Hippocampal formation (tissue), 2 donors: ENCODE results near the gene THOC6.
"Not testable (repeated sequence)": the region's sequence is repeated elsewhere in the genome, so short reads cannot be mapped to it uniquely, and the experiment has no call there.

ENCODE experiments used
- DNase-seq, 2 donors: peaks; one replicate each; lab custom pipeline; 2025; lab: John Stamatoyannopoulos, UW

THOC6 gene

DNA sequence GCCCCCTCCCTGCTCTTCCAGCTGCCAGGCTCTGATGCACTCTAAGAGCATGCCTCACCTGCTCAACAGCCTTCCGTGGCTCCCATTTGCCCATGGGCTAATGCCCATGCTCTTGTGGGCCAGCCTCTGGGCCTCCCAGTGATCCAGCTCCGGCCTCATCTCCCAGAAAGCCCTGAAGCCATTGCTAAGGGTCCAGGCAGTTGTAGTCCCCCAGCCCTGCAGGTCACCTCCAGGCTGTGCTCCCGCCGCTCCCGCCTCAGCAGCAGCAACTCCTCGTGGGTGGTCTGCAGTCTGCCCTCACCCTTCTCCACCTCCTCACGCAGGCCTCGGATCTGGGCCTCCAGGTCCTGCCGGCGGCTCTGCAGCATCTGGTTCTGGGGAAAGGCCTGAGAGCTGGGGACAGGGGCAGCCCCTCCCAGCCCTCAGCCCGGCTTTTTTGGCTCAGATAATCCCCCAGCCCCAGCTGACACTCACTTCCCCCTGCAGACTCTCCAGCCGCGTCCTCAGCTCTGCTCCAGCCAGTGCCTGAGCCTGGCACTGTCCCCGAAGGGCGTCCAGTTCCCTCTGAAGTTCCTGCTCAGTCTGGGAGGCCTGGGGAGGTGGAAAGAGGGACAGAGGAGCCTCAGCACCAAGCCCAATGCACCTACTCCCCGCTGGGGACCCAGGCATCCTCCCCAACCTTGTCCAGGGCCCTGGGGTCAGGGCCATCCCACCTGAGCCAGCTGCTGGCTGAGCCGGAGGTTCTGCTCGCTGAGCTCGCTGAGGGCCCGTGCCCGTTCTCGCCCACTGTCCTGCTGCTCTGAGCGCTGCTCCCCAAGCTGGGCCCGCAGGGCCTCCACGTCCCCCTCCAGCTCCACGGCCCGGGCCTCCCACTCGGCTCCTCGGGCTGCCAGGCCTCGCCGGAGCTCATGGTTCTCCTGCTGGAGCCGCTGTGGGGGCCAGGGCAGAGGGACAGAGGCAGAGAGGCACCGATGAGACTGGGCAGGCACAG, 6.7 kb downstream of the THOC6 start:
- no peak for DNase-seq

DNA sequence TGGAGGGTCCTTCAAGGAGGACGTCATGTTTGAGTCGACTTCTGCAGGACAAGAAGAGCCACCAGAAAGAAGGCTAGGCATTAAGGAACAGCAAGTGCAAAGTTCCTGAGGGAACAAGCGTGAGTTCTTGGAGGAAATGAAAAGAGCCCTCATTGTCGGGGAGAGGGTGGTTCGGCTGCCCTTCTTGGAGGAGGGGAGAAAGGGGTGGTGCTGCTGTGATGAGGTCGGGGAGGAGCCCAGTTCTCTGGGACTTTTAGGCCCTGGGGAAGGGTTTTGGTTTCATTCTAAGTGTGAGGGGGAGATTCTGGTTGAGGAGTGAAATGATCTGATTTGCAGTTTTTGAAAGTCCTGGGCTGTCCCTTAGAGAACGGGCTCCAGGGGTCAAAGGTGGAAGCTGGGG, 8.8 kb downstream of the THOC6 start:
- no peak for DNase-seq

DNA sequence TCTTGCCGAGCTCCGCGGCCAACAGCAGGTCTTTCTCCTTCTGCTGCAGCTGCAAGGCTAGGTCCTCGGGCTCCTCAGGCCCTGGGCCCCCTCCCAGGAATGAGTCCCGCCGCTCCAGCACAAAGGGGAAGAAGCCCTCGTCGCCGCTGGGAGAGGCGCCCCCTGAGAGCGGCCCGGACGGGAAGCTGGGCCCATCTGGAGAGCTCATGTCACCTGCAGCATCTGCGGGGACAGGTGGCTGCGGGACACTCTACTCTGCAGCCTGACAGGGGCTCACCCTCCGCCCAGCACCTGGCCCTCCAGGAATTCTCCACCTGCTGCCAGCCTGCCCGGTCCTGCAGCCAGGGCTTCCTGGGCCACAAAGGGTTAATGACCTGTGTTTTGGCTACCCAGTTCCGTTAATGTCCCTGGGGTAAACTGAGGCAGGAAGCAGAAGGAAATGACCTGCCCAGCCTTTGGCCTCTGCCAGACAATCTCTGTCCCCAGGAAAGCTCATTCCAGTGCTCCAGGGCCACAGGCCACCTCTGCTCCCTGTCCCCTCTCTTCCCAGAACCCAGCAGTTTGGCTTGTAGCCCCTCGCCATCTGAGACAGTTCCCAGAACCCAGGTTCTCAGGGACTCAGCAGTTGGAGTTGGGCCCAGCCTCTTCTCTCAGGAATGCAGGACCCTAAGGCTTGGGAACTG, 11.6 kb downstream of the THOC6 start:
- no peak for DNase-seq

DNA sequence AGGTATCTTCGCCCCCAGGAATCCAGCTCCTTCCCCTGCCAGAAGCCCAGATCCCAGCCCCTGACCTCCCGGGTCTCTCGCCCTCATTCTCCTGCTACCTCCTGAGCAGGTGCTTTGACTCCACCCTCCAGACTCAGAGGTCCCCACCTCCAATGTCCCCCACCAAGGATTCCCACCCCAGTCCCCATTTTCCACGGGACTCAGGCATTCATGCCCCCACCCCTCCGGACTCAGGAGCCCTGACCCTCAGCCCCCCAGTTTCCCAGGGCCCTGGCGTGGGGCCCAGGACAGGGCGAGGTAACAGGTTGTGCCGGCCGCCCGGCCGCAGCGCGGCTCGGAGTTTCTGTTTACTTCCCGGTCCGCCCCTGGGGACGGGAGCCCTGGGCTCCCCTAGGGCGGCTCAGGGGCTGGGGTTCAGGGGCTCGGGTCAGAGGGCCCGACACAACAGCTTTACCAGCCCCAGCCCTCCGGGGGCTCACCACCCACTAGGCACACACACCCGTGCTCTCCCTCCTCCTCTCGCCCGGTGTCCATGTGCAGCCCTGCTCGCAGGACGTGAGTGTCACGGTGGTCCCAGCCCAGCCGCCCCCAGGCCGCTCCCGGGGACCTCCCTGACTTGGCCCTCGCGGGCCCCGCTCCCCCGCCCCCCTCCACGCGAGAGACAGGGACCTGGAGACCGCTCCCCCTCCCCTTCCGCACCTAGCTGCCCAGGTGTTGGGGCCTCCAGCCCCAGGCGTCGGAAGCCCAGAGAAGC, 12.3 kb downstream of the THOC6 start:
- no peak for DNase-seq

DNA sequence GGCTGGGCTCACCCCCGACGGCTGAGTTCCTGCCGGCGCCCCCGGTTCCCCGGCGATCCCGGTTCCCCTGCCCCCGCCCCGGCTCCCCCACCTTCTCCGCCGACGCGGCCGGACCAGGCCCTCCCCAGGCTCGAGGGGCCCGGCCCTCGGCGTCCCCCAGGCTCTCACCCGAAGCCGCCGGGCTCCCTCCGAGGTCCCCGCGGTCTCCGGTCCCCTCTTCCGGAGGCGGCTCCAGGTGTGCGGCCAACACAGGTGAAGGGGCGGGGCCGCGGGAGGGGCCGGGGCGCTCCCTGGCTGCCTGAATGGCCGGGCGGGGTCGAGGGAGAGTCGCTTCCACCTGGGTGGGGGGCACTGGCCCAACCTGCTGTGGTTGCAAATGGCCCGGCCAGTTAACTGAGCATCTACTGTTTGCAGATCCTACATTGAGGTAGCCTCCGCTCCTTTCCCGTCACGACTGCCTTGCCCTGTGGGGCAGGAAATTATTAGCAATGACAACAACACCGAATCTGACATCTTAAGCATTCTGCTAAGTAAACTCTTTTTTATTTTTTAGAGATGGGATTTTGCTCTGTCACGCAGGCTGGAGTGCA, 13.0 kb downstream of the THOC6 start, which contains the start of gene BICDL2:
BICDL2 (minus strand) TSS at position 219 of the 590 bp plus-strand sequence. CDS start 1,448 bp downstream, outside the sequence.
- DNase-seq, result no peak

DNA sequence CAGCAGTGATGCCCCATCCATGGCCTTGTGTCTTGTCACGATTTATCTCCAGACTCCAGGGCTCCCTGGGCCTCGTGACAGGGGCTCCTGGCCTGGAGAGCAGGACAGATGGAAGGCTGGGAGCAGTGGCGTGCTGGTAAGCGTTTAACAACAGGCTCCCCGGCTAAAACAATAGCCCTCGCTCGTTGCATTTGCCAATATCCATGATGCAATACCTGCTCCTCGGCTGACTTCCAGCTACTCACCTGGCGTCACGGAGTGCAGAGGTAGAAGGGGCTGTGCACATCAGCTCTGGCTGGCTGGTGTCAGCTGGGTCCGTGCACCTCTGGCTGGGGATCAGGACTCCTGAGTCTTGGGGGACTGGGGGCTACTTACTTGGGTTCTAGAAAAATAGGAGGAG, 14.4 kb downstream of the THOC6 start:
- DNase-seq, result no peak

DNA sequence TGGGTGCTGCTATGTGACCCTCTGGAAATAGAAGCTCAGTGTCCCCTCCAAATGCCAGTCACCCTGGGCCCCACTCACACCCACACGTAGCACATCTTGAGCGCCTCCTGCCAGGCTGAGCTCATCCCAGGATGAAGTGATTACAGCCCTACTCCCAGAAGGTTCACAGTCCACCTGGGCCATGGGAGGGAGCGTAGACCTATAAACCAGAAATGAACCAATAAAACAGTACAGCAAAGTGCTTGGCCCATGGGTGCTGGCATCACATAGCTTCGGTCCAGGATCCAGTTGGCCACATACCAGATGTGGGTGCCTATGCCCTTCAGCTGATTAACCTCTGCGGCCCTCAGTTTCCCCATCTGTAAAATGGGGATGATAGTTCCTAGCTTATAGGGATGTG, 15.1 kb downstream of the THOC6 start:
- no peak for DNase-seq

DNA sequence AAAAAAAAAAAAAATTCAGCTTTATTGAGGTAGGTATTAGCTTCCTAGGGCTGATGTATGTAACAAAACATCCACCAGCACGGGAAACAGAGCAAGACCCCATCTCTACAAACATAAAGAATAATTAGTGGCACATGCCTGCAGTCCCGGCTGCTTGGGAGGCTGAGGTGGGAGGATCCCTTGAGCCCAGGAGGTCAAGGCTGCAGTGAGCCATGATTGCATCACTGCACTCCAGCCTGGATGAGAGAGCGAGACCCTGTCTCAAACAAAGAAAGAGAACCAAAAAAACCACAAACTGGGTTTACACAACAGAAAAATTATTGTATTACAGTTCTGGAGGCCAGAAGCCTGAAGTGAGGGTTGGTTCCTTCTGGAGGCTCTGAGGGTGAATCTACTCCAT, 18.5 kb downstream of the THOC6 start:
- no peak for DNase-seq

DNA sequence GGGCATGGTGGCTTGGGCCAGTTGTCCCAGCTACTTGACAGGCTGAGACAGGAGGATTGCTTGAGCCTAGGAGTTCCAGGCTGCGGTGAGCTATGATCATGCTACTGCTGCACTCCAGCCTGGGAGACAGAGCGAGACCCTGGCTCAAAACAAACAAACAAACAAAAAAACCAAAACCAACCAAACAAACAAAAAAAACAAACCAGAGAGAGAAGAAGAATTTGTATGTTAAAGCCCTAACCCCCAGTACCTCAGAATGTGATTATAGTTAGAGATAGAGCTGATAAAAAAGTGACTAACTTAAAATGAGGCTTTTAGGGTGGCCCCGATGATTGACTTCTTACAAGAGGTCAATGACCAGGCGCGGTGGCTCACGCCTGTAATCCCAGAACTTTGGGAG, 20.9 kb downstream of the THOC6 start:
- DNase-seq, result no peak

DNA sequence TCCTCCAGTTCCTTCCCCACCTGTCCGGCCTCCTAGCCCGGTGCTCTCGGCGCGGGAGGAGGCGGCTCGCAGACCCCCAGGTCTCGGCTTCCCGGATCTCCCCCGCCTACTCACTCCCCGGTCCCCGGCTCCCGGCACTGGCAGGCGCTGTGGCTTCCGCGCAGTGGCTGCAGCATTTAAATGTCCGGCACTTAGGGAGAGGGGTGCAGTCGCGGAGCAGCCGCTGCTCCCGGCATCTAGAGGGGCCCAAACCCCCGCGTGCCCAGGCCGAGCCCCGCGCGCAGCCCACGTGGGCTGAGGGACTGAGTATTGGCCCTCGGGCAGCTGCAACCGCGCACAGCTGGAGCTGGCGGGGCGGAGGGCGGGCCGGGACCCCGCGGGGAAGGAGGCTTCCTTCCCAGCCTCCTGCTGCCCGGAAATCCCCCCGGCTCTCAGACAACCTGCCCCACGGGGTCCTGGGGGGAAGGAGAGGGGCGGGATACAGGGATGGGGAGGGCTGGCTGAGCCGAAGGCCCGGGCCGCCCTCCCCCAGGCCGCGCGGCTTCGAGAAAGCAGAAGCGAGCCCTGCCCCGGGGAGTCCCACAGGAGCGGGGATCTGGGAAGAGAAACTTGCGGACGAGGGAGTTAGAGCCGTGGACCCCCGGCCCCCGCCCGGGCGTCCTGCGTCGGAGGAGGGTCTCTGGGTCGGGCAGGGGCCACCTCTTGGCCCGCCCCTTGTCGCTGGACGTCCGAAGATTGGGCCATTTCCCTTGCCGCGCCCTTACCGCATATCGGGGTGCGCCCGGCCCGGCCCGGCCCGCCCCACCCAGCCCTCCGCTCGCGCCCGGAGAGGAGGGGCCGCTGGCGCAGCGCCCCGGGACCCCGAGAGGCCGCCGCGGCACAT, 22.2 kb downstream of the THOC6 start, which contains the start of gene MMP25:
MMP25 (plus strand) TSS at position 804 of the 883 bp plus-strand sequence. CDS start 357 bp downstream, outside the sequence.
- DNase-seq, result no peak

DNA sequence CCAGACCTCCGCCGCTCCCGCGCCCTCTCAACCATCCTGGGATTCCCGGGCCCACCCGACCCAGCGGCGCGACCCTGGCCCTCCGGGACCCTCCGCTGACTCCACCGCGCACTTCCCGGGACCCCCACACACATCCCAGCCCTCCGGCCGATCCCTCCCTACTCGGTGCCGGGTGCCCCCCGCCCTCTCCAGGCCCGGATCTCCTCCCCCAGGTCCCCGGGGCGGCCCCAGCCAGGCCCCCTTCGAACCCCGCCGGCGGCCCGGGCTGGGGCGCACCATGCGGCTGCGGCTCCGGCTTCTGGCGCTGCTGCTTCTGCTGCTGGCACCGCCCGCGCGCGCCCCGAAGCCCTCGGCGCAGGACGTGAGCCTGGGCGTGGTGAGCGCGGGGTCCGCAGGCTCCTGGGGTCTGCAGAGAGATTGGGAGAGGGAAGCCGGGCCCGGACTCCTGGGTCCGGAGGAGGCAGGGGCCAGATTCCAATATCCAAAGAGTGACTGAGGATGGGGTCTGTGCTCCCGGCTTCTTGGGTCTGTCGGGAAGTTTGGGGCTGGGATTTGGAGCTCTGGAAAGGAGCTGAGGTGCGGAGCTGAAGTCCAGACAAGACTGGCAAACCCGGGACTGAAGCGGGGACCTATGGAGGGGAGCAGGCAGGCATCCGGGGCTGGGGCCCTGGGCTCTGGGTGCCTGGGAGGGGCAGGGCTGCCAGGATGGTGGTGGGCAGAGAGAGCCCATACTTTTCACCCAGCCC, 23.0 kb downstream of the THOC6 start:
- no peak for DNase-seq

DNA sequence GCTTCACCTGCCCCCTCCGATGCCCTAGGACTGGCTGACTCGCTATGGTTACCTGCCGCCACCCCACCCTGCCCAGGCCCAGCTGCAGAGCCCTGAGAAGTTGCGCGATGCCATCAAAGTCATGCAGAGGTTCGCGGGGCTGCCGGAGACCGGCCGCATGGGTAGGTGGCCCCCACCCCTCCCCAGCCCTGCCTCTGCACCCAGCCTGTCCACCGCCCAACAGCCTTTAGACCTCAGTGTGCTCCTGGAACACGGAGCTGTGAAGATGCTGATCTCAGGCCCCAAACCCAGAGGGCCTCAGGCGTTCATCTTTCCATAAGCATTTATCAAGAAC, 23.5 kb downstream of the THOC6 start:
- no peak for DNase-seq

DNA sequence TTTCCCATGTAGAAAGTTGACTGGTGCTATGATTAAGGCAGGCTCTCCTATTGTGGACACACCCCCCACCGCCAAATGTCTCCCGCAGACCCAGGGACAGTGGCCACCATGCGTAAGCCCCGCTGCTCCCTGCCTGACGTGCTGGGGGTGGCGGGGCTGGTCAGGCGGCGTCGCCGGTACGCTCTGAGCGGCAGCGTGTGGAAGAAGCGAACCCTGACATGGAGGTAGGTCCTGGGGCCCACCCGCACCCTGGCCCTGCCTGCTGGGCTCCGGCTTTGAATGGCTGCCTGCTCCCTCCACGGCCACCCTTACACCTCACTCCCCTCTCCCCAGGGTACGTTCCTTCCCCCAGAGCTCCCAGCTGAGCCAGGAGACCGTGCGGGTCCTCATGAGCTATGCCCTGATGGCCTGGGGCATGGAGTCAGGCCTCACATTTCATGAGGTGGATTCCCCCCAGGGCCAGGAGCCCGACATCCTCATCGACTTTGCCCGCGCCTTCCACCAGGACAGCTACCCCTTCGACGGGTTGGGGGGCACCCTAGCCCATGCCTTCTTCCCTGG, 26.2 kb downstream of the THOC6 start:
- DNase-seq, result no peak

DNA sequence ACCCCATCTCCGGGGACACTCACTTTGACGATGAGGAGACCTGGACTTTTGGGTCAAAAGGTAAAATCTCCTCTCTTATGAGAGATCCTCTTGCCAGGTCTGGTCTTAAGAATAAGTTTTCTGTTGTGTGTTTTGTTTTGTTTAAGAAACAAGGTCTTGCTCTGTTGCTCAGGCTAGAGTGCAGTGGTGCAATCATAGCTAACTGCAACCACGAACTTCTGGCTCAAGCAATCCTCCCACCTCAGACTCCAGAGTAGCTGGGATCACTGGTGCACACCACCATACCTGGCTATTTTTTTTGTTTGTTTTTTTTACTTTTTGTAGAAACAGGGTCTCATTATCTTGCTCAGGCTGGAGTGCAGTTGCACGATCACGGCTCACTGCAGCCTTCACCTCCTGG, 26.7 kb downstream of the THOC6 start:
- no peak for DNase-seq

DNA sequence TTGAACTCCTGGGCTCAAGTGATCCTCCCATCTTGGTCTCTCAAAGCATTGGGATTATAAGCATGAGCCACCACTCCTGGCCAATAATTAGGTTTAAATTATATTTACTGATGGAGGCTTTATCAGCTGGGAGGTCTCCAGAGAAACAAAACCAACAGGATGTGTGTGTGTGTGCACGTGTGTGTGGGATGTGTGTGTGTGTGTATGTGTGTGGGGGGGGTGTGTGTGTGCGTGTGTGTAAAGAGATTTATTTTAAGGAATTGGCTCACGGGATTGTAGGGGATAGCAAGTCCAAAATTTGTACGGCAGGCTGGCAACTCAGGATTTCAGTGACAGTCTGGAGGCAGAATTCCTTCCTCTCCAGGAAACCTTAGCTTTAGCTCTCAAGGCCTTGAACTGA, 27.2 kb downstream of the THOC6 start:
- DNase-seq, result no peak

DNA sequence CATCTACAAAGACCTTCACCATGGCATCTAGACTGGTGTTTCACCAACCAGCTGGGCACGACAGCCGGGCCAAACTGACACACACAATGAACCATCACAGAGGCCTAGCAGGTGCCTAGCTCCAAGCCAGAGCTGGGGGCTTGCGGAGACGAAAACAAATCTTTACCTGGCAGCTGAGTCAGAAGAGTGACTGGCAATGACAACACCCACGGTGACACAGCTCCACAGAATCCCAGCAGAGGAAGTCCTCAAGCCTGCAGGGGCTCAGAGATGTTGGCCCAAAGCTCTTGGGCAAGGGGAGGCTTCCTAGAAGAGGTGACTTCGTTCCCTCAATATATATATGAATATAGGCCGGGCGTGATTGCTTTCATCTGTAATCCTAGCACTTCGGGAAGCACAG, 27.7 kb downstream of the THOC6 start:
- no peak for DNase-seq

DNA sequence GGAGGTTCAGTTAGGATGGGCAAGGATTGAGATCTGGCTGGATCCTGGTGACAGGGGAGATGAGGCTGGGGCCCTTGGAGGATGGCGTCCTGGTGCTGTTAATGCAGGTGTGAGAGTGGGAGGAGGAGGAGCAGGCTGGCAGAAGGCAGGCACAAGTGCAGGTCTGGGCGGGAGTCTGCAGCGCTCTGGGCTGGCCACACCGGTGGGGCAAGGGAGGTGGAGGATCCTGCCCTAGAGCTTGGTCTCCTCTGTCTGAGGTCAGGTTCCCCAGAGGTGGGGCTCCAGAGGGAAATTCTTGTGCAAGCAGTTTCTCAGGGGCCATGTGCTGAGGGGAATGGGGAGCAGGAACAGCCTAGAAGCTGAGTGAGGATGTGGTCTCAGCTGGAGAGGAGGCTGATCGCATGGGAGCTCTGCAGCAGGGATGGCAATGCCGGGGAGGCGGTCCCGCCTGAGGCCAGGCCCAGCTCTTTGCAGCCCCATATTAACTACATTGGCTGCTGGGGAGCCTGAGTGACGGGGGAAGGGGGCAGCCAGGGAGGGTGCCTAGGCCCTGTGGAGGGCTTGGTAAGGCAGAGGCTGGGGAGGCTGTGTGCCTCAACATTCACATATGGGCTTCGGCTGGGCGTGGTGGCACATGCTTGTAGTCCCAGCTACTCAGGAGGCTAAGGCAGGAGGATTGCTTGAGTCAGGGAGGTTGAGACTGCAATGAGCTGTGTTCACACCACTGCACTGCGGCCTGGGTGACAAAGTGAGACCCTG, 28.9 kb downstream of the THOC6 start:
- DNase-seq, result not testable (repeated sequence)

DNA sequence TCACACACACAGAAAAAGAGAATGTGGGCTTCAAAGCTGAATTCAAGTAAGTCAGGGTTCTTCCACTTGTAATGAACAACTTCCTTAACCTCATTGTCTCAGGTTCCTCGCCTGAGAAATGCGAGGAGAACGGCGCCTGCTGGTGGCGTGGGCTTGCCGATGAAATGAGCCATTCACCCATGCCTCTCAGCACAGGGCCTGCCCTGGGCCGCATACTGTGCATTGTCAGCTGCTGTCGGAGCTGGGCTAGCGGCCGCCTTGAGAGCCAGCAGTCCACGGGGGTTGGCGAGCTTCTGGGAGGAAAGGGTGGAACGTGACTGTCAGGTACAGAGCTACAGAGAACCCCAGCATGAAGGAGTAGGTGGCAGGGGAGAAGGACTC, 29.5 kb downstream of the THOC6 start:
- DNase-seq, result not testable (repeated sequence)
